Right atrium auricular region (tissue), 2 donors: ENCODE data around the gene HIBADH. TPM values are rescaled to one million over a fixed set of nuclear protein-coding genes. Genes with fewer than 3 reads are reported as not detected.

Source experiments
- DNase-seq: peaks from one replicate; pipeline ENCODE4 v3.0.0-alpha.2; 2019; ENCODE audit warnings: low spot score
- H3K27ac ChIP-seq, 2 donors: fragments of 200-600 bp; sonication (generic); 1 replicate in 1 of 2; 2 replicates in 1 of 2; pipeline ENCODE4 v1.5.1; 2016 to 2019
- H3K27me3 ChIP-seq, 2 donors: fragments of 200-600 bp; sonication (generic); one replicate each; pipeline versions ENCODE4 v1.5.1 to v1.6.0; 2017 to 2019
- H3K36me3 ChIP-seq: fragments of 200-600 bp; sonication (generic); one replicate; pipeline ENCODE4 v1.5.1; 2016
- H3K4me1 ChIP-seq, 2 donors: fragments of 200-600 bp; sonication (generic); one replicate each; pipeline versions ENCODE4 v1.5.1 to v1.6.0; 2017 to 2019
- H3K4me3 ChIP-seq, 2 donors: fragments of 200-600 bp; sonication (generic); 1 replicate in 1 of 2; 2 replicates in 1 of 2; pipeline ENCODE4 v1.5.1; 2017 to 2019; ENCODE audit warnings: mild to moderate bottlenecking in 1 of 2, moderate library complexity in 1 of 2
- H3K9me3 ChIP-seq, 2 donors: fragments of 200-600 bp; sonication (generic); one replicate each; pipeline ENCODE4 v1.5.1; 2019
- CTCF ChIP-seq, 2 donors: fragments of 200-600 bp; sonication (generic); IDR thresholded peaks; one replicate each; pipeline ENCODE4 v1.5.1; 2019; ENCODE audit warnings: antibody characterized with exemption in 2 of 2
- total RNA-seq, 2 donors: library from RNA; depleted of rRNA; stranded (reverse); fragments of >200 nt; gene quantifications; one replicate each; pipeline ENCODE4 v1.1.0, GENCODE V29; 2016

HIBADH gene
- total RNA-seq, 2 donors from 2014 or later = 42.0 to 95.0 TPM

DNA sequence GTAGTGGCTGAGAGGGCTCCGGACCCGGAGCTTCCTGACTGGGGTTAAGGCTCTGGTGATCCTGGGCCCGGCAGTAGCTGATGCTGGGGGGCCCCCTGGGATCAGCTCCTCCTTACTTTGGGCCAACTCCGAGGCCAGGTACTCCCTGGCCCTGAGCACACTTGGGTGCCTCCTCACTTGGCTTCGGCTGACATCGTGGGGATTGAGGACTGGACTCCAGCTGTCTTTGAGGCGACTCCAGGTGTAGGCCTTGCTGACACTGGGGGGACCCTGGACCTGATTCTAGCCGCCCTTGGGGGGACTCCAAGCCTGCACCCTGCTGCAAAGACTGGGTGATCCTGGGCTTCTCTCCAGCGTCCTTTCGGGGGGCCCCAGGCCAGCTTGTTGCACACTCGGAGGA, 170.5 kb downstream of the HIBADH start:
- Histone ChIP-seq H3K9me3 (no peaks in the 10 kb centered on the region), H3K36me3 (no peaks in the 10 kb centered on the region), H3K4me3 (no peak overlapping the region), H3K27me3 (no peaks in the 10 kb centered on the region), H3K27ac (no peak overlapping the region), H3K4me1 (no peaks in the 10 kb centered on the region)
- no peak for DNase-seq
- no peak for TF ChIP-seq CTCF (IDR thresholded peaks at IDR 0.05)

GRCh38 chr7:27491534-27491933, 171.1 kb downstream of the HIBADH start:
- H3K4me1 ChIP-seq = no peaks in the 10 kb centered on the region
- no peak for DNase-seq
- no peaks in the 10 kb centered on the region for H3K36me3 ChIP-seq
- no peak overlapping the region for H3K27ac ChIP-seq
- no peaks in the 10 kb centered on the region for H3K9me3 ChIP-seq
- no peak overlapping the region for H3K4me3 ChIP-seq
- no peak for TF ChIP-seq CTCF (IDR thresholded peaks at IDR 0.05)
- H3K27me3 ChIP-seq = no peaks in the 10 kb centered on the region

DNA sequence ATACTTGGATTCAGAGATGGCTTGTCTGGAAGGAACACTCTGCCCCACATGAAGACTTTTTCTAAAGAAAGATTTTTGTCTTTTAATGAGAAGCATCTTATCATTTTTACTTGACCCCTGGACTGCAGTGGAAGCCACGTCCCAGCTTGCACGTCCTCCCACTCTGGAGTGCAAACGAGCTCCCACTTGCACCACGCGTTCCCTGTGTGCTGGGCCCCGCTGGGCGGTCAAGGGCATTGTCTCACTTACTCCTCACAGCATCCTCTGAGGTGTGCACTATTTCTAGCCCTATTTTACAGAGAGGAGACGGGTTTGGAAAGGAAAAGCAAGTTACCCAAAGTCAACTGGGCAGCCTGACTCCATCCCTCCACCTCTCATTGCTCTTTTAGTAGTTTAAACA, 175.2 kb downstream of the HIBADH start:
- H3K4me1 ChIP-seq = no peaks in the 10 kb centered on the region
- no peaks in the 10 kb centered on the region for H3K27me3 ChIP-seq
- H3K4me3 ChIP-seq = no peak overlapping the region
- DNase-seq = no peak
- no peaks in the 10 kb centered on the region for H3K9me3 ChIP-seq
- no peak overlapping the region for H3K27ac ChIP-seq
- H3K36me3 ChIP-seq = no peaks in the 10 kb centered on the region
- TF ChIP-seq CTCF (IDR thresholded peaks at IDR 0.05) = no peak

DNA sequence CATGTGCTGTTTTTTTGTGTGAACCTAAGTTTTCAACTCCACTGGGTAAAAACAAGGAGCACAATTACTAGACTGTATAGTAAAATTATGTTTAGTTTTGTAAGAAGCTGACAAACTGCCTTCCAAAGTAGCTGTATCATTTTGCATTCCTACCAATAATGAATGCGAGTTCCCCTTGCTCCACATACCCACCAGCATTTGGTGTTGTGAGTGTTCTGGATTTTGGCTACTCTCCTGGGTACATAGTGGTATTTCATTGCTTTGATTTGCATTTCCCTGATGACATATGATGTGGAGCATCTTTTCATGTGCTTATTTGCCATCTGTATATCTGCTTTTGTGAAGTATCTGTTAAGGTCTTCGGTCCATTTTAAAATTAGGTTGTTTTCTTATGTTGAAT, 178.2 kb downstream of the HIBADH start:
- DNase-seq = no peak
- Histone ChIP-seq H3K4me3 (no peak overlapping the region), H3K4me1 (no peaks in the 10 kb centered on the region), H3K9me3 (no peaks in the 10 kb centered on the region), H3K27ac (no peak overlapping the region), H3K36me3 (no peaks in the 10 kb centered on the region), H3K27me3 (no peaks in the 10 kb centered on the region)
- no peak for TF ChIP-seq CTCF (IDR thresholded peaks at IDR 0.05)

DNA sequence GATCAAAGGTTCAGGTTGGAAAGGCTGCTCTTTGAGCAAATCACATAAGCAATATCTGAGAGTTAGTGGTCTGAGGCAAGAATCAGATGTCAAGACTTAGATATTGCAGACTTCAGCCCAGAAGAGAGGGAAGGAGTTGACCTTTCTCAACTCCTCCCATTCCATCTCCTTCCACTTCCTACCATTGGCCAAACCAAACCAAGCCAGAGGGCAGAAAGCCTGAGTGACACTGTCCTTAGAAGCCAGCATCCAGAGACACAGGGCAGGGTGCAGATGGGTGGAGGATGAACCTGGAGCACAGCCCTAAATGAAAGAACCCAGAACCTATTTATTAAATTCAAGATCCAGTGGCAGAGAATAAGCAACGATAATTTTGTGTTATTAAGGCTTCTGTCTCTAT, 180.5 kb downstream of the HIBADH start:
- Histone ChIP-seq H3K9me3 (no peaks in the 10 kb centered on the region), H3K4me1 (no peaks in the 10 kb centered on the region), H3K4me3 (no peak overlapping the region), H3K27ac (no peak overlapping the region), H3K36me3 (no peaks in the 10 kb centered on the region), H3K27me3 (no peaks in the 10 kb centered on the region)
- TF ChIP-seq CTCF (IDR thresholded peaks at IDR 0.05) = no peak
- DNase-seq = no peak

DNA sequence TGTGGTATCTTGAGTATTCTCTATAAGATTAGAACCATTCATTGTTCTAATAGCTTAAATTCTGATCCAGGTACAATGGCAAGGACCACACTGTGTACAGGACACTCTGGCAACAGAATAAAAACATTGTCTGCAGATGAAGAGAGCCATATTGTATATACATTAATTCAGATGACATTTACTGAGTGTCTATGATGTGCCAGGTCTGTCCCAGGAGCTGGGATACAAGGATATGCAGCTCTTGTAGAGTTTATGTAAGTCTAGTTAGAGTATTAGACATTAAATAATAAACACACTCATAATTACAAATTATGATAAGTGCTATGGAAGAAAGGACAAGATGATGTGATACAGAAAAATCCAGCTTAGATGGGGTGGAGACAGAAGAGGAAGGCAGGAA, 184.1 kb downstream of the HIBADH start:
- H3K4me1 ChIP-seq = no peaks in the 10 kb centered on the region
- no peaks in the 10 kb centered on the region for H3K9me3 ChIP-seq
- H3K36me3 ChIP-seq = no peaks in the 10 kb centered on the region
- no peak for DNase-seq
- no peak overlapping the region for H3K4me3 ChIP-seq
- H3K27ac ChIP-seq = no peak overlapping the region
- H3K27me3 ChIP-seq = no peaks in the 10 kb centered on the region
- no peak for TF ChIP-seq CTCF (IDR thresholded peaks at IDR 0.05)
